PC-3 (cell line): ENCODE measurements around the gene LCE1E. TPM values are rescaled to one million over a fixed set of nuclear protein-coding genes. Genes with fewer than 3 reads are reported as not detected.

ENCODE experiments used
- ATAC-seq: fragments of 200-7000 bp; cut with Tn5 transposase; 2 replicates; pipeline ENCODE4 v1.9.1; 2020; ENCODE audit warnings: mild to moderate bottlenecking, moderate library complexity
- BruUV-seq: library from RNA; stranded (reverse); fragments of 400-500 nt; replicated peaks from 2 replicates; lab custom pipeline; 2021; lab: Mats Ljungman, UMichigan
- CTCF ChIA-PET: fragments of 300-600 bp; sonication (Branson Sonifier 250); formaldehyde crosslinking; loops from one replicate; lab custom pipeline; 2022; ENCODE audit warnings: antibody characterized with exemption; lab: Charles Lee
- POLR2A ChIA-PET: fragments of 300-600 bp; sonication (Branson Sonifier 250); formaldehyde crosslinking; loops from one replicate; lab custom pipeline; 2022; ENCODE audit warnings: antibody characterized with exemption; ENCODE audit not compliant: unreplicated experiment; lab: Charles Lee
- DNase-seq: peaks from one replicate; pipeline ENCODE4 v3.0.0-alpha.2; 2015
- H2AFZ ChIP-seq: fragments of 300-600 bp; sonication (generic); 2 replicates; pipeline ENCODE4 v1.6.0; 2016; ENCODE audit warnings: antibody characterized with exemption, low read length
- H3F3A ChIP-seq: fragments of 300-600 bp; sonication (generic); one replicate; pipeline ENCODE4 v1.6.0; 2017; ENCODE audit warnings: antibody characterized with exemption, low read length, control low read depth, mild to moderate bottlenecking; ENCODE audit not compliant: unreplicated experiment
- H3K27ac ChIP-seq: fragments of 300-600 bp; sonication (generic); 2 replicates; pipeline ENCODE4 v1.5.1; 2016; ENCODE audit warnings: mild to moderate bottlenecking, low read length
- H3K27me3 ChIP-seq: fragments of 300-600 bp; sonication (generic); 2 replicates; pipeline ENCODE4 v1.6.1; 2016; ENCODE audit warnings: low read length, mixed read lengths
- H3K36me3 ChIP-seq: fragments of 300-600 bp; sonication (generic); 2 replicates; pipeline ENCODE4 v1.6.1; 2016; ENCODE audit warnings: low read depth, mixed run types, low read length, mixed read lengths
- H3K4me1 ChIP-seq: fragments of 300-600 bp; sonication (generic); 2 replicates; pipeline ENCODE4 v1.5.1; 2016; ENCODE audit warnings: low read length; ENCODE audit not compliant: insufficient read depth
- H3K4me2 ChIP-seq: fragments of 300-600 bp; sonication (generic); 2 replicates; pipeline ENCODE4 v1.6.0; 2016; ENCODE audit warnings: low read length
- H3K4me3 ChIP-seq: fragments of 300-600 bp; sonication (generic); 2 replicates; pipeline ENCODE4 v1.5.1; 2016; ENCODE audit warnings: mild to moderate bottlenecking, low read length, mixed read lengths
- H3K79me2 ChIP-seq: fragments of 300-600 bp; sonication (generic); 2 replicates; pipeline ENCODE4 v1.6.1; 2017; ENCODE audit warnings: low read length, mixed read lengths
- H3K9ac ChIP-seq: fragments of 300-600 bp; sonication (generic); 2 replicates; pipeline ENCODE4 v1.6.0; 2016; ENCODE audit warnings: mild to moderate bottlenecking, low read length
- H3K9me2 ChIP-seq: fragments of 300-600 bp; sonication (generic); replicated peaks from 2 replicates; pipeline ENCODE4 v1.6.1; 2016; ENCODE audit warnings: mixed run types, low read length, mixed read lengths
- H3K9me3 ChIP-seq: fragments of 300-600 bp; sonication (generic); 2 replicates; pipeline ENCODE4 v1.6.1; 2016; ENCODE audit warnings: low read length, mixed read lengths
- H4K20me1 ChIP-seq: fragments of 300-600 bp; sonication (generic); 2 replicates; pipeline ENCODE4 v1.6.1; 2016; ENCODE audit warnings: low read length, mixed read lengths
- EZH2 ChIP-seq: fragments of 300-600 bp; sonication (generic); IDR thresholded peaks from one replicate; pipeline ENCODE4 v1.6.1; 2017; ENCODE audit warnings: antibody characterized with exemption, mild to moderate bottlenecking, low read length; ENCODE audit not compliant: unreplicated experiment
- EZH2phosphoT487 ChIP-seq: fragments of 300-600 bp; sonication (generic); IDR thresholded peaks from 2 replicates; pipeline ENCODE4 v1.6.1; 2018; ENCODE audit warnings: mild to moderate bottlenecking, antibody characterized with exemption, low read length, borderline replicate concordance
- intact Hi-C: fragments of 100-400 bp; cut with micrococcal nuclease; formaldehyde crosslinking; loops from 2 replicates; pipeline ENCODE4 v1.9.0; 2023
- total RNA-seq: library from RNA; depleted of rRNA; stranded (reverse); fragments of >200 nt; gene quantifications from 2 replicates; pipeline ENCODE4 v1.2.3, GENCODE V29; 2014
- TF ChIP-seq, protein P1 (sequence below): fragments of 300-600 bp; sonication (generic); conservative IDR thresholded peaks from 2 replicates; pipeline ENCODE4 v1.5.1; 2017; ENCODE audit warnings: antibody characterized with exemption, low read depth, mild to moderate bottlenecking, low read length

LCE1E gene
- total RNA-seq, 1 experiment from 2014 or later: not detected

GRCh38 chr1:152774875-152775274, 11.2 kb upstream of the LCE1E start, which contains the start of gene LCE1F:
Gene LCE1F (plus strand): TSS chr1:152775140. CDS start chr1:152776372, 1,232 bp downstream.
- Histone ChIP-seq H2AFZ (no peak within 1 kb of the TSS), H3K9me2 (no peaks in the 10 kb centered on the region), H3K9ac (no peak within 1 kb of the TSS), H3K79me2 (no peaks in the 10 kb centered on the region), H4K20me1 (no peaks in the 10 kb centered on the region), H3K4me1 (no peaks in the 10 kb centered on the region), H3K4me2 (no peak within 1 kb of the TSS), H3F3A (no peaks in the 10 kb centered on the region), H3K9me3 (no peaks in the 10 kb centered on the region), H3K27ac (no peak within 1 kb of the TSS), H3K36me3 (no peaks in the 10 kb centered on the region), H3K27me3 (peaks cover 25% of the 10 kb centered on the region), H3K4me3 (no peak within 1 kb of the TSS)
- ChIA-PET POLR2A (no interaction called here), CTCF (no interaction called here)
- BruUV-seq: no TSS peak
- ATAC-seq (no peak), DNase-seq (no peak)
- TF ChIP-seq EZH2phosphoT487 (no peak), EZH2 (no peak)
- TF ChIP-seq, protein P1, sequence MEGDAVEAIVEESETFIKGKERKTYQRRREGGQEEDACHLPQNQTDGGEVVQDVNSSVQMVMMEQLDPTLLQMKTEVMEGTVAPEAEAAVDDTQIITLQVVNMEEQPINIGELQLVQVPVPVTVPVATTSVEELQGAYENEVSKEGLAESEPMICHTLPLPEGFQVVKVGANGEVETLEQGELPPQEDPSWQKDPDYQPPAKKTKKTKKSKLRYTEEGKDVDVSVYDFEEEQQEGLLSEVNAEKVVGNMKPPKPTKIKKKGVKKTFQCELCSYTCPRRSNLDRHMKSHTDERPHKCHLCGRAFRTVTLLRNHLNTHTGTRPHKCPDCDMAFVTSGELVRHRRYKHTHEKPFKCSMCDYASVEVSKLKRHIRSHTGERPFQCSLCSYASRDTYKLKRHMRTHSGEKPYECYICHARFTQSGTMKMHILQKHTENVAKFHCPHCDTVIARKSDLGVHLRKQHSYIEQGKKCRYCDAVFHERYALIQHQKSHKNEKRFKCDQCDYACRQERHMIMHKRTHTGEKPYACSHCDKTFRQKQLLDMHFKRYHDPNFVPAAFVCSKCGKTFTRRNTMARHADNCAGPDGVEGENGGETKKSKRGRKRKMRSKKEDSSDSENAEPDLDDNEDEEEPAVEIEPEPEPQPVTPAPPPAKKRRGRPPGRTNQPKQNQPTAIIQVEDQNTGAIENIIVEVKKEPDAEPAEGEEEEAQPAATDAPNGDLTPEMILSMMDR: no peak
- intact Hi-C loops: no loop called here

- H3K4me2 ChIP-seq: no peak overlapping the region
- no peak overlapping the region for H3K27ac ChIP-seq
- no peaks in the 10 kb centered on the region for H3K9me2 ChIP-seq
- intact Hi-C loops: no loop called here
- peaks cover 27% of the 10 kb centered on the region for H3K27me3 ChIP-seq
- H3K36me3 ChIP-seq: no peaks in the 10 kb centered on the region
- H3K79me2 ChIP-seq: no peaks in the 10 kb centered on the region
- no peak overlapping the region for H2AFZ ChIP-seq
- H3K4me3 ChIP-seq: no peak overlapping the region
- no peaks in the 10 kb centered on the region for H3K9me3 ChIP-seq
- POLR2A ChIA-PET: no interaction called here
- ATAC-seq: no peak
- no peak overlapping the region for H3K9ac ChIP-seq
- CTCF ChIA-PET: no interaction called here
- BruUV-seq: no TSS peak
- H3F3A ChIP-seq: no peaks in the 10 kb centered on the region
- no peaks in the 10 kb centered on the region for H3K4me1 ChIP-seq
- DNase-seq: no peak
- no peaks in the 10 kb centered on the region for H4K20me1 ChIP-seq
- no peak for TF ChIP-seq EZH2phosphoT487
- TF ChIP-seq EZH2: no peak
- TF ChIP-seq, protein P1: no peak
Measured at GRCh38 chr1:152776361-152776760, 9.7 kb upstream of the LCE1E start.

DNA sequence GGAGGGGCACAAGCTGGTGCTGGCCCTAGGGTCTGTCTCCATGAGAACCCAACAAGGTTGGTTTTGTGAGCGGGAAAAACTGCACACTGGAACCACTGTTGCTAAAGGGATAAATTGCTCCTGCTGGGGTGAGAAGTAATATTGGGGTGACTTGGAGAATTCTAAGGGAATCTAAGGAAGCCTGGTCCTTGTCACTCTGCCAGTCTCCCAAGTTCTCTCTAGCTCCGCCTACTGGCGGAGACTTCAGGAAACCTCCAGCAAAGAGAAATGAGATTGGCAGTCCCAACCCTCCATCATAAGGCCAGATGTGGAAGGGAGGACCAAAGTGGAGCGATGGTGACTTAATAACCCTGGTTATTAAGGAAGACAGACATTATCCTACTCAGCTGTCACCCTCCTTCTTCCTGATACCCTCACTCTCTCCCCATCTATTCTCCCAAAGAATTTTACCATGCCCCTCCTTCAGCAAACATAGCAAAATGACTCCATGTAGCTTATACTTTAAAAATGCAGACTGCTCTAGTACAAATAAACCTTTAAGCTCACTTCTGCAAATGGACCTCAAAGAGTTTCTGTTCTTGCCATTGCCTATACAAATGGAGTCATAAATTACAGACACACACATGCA, 8.4 kb upstream of the LCE1E start:
- no peak overlapping the region for H3K9ac ChIP-seq
- no peaks in the 10 kb centered on the region for H3K36me3 ChIP-seq
- DNase-seq: peak; percentile 60
- CTCF ChIA-PET: no interaction called here
- H2AFZ ChIP-seq: no peak overlapping the region
- H3F3A ChIP-seq: no peaks in the 10 kb centered on the region
- ATAC-seq: no peak
- no peaks in the 10 kb centered on the region for H3K9me2 ChIP-seq
- H3K27me3 ChIP-seq: peaks cover 27% of the 10 kb centered on the region
- H3K4me1 ChIP-seq: no peaks in the 10 kb centered on the region
- POLR2A ChIA-PET: no interaction called here
- no peak overlapping the region for H3K4me3 ChIP-seq
- no peak overlapping the region for H3K27ac ChIP-seq
- BruUV-seq: no TSS peak
- no peak overlapping the region for H3K4me2 ChIP-seq
- H3K79me2 ChIP-seq: no peaks in the 10 kb centered on the region
- H3K9me3 ChIP-seq: no peaks in the 10 kb centered on the region
- TF ChIP-seq EZH2: no peak
- TF ChIP-seq, protein P1: peak; percentile 62
- intact Hi-C loops: no loop called here
- no peaks in the 10 kb centered on the region for H4K20me1 ChIP-seq
